ENCODE data around the gene EPHB6.

Gene EPHB6

GRCh38 chr7:142896741-142897379 is 42.0 kb downstream of the EPHB6 start:
- H3K27ac ChIP-seq = peak overlapping the region; percentile 97

GRCh38 chr7:142897691-142898090 is 42.8 kb downstream of the EPHB6 start:
- TF ChIP-seq, protein P1, sequence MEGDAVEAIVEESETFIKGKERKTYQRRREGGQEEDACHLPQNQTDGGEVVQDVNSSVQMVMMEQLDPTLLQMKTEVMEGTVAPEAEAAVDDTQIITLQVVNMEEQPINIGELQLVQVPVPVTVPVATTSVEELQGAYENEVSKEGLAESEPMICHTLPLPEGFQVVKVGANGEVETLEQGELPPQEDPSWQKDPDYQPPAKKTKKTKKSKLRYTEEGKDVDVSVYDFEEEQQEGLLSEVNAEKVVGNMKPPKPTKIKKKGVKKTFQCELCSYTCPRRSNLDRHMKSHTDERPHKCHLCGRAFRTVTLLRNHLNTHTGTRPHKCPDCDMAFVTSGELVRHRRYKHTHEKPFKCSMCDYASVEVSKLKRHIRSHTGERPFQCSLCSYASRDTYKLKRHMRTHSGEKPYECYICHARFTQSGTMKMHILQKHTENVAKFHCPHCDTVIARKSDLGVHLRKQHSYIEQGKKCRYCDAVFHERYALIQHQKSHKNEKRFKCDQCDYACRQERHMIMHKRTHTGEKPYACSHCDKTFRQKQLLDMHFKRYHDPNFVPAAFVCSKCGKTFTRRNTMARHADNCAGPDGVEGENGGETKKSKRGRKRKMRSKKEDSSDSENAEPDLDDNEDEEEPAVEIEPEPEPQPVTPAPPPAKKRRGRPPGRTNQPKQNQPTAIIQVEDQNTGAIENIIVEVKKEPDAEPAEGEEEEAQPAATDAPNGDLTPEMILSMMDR (conservative IDR thresholded peaks at IDR 0.05) = no peak
- peak overlapping the region; percentile 97; the same call in 1 of the 2 replicates for H3K27ac ChIP-seq

More at GRCh38 chr7:142896741-142897379, 42.0 kb downstream of the EPHB6 start:
- TF ChIP-seq, protein P1 (conservative IDR thresholded peaks at IDR 0.05) = no peak

DNA sequence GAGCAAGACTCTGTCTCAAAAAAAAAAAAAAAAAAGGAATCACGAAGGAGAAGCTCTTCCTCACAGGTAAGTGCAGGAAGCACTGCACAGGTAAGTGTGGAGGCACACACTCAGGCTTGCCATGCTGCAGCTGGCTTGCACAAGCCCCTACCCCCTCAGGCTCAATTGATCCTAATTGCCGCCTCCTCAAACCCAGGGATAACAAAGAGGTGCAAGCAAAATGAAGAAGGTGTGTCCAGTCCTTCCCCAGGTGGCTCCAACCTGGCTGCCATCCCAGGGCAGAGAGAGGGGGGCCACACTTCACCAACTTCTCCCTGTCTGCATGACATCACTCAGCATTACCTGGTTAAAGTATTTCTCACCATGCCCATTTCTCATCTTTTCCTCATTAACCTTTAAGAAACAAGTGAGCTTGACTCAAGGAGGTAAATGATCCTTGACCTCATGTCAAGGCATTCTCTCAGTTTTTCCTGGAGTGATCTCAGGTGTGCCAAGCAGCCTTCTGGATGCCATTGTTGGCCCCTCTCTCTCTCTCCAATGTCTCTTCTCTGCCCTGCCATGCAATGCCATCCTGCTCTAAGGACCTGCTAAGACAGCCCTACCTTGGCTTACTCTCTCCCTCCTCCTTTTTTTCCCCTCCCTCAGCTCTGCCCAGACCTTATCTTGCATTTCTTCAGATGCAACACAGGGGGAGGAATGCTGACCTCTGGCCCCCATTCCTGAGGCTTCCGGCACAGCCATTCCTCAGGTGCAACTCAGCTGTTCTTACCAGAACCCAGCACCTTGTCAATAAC is 43.7 kb downstream of the EPHB6 start:
- TF ChIP-seq, protein P1 (conservative IDR thresholded peaks at IDR 0.05) = no peak
- H3K27ac ChIP-seq = peak overlapping the region; percentile 97; the same call in 1 of the 2 replicates

DNA sequence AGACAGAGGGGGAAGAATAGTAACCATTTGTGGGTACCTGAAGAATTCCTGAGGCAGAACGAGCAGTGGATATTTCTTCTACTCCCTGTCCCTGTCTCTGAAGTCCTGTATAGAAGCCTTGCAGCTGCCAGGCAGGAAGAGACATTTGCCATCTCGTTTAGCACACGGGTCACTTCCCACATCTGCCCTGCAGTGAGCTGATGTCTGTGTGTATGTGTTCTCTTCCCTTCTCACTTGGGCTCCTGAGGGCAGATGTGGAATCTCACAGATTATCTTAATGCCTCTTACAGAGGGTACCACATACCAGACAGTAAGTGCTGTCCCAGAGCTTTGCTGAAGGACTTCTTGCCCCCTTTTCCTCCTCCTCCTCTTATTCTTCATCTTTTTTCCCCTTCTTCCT is 44.8 kb downstream of the EPHB6 start:
- TF ChIP-seq, protein P1 (conservative IDR thresholded peaks at IDR 0.05) = no peak

DNA sequence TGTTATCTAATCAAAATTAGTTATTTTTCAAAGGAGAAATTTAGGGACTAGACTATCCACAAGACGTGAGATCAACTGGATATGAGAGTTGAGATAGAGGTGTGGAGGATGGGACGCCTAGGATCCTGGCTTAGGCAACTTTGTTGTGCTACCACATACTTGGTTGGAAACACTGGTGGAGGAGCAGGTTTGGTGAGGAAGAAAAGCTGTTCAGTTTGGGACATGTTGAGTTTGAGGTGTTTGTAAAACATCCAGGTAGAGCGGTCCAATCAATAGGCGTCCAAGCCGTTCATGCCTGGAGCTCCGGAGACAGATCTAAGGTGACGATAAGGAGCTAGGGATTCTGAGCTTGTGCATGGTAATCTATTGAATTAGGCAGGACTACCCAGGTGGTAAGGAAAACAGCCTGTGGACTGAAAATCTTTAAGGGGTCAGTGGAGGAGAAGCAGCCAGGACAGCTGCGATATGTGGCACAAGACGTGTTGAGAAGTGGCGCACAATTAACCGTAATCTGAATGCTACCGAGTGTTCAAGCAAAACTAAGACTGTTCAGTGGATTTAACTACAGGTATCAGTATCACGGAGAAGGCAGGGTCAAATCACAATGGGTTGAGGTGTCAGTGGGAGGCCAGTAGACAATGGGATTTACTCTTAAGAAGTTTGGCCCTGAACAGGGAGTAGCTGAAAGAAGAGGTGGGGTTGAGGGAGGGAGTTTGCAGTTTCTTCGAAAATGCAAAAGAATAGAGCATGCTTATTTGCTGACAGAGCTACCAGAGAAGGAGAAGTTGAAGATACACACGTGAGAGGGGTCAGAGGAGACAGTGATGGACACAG is 46.8 kb downstream of the EPHB6 start:
- H3K27ac ChIP-seq = no peak overlapping the region; the same call in 1 of the 2 replicates
- TF ChIP-seq, protein P1 (conservative IDR thresholded peaks at IDR 0.05) = no peak

More for the DNA sequence above, 44.8 kb downstream of the EPHB6 start:
- no peak overlapping the region for H3K27ac ChIP-seq

DNA sequence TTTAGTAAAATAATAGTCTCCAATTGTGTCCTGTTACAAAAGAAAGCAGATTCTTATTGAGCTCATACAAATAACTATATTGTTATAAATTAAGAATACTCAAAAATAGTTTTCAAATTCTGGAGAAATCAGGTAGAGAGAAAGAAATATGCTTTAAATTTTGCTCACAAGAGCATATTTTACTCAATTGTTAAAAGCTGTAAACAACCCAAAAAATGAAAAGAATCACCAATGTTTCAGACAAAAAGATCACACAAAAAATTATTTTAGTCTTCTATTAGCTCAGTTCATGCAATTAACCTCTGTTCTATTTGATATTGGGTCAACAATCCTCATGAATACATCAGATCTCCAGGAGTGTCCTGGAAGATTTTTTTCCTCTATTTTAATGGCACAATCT is 49.3 kb downstream of the EPHB6 start:
- TF ChIP-seq, protein P1 (conservative IDR thresholded peaks at IDR 0.05) = no peak
- H3K27ac ChIP-seq = no peak overlapping the region

GRCh38 chr7:142905759-142906158 is 50.9 kb downstream of the EPHB6 start:
- TF ChIP-seq, protein P1 (conservative IDR thresholded peaks at IDR 0.05) = no peak
- no peak overlapping the region for H3K27ac ChIP-seq
